Stimulated activated naive CD8-positive, alpha-beta T cell treated with anti-CD3 and anti-CD28 coated beads, Interleukin-15, Interleukin-2, amounts not matched to agents 100 ng/mL and 50 ng/mL, for 24 hours (primary cell): Measurements from ENCODE around the gene F3.
A peak's percentile ranks its signal among the peaks of the same experiment; 100 is the strongest.

Experiments
- H3K27ac Mint-ChIP-seq: one replicate; pipeline ENCODE4 v1.8.0; 2021; ENCODE audit warnings: mild to moderate bottlenecking, mixed read lengths
- H3K27me3 Mint-ChIP-seq: one replicate; pipeline ENCODE4 v1.8.0; 2021; ENCODE audit warnings: mixed read lengths
- H3K36me3 Mint-ChIP-seq: one replicate; pipeline ENCODE4 v1.8.0; 2021; ENCODE audit warnings: low read depth, mixed read lengths
- H3K4me1 Mint-ChIP-seq: one replicate; pipeline ENCODE4 v1.8.0; 2021; ENCODE audit warnings: low read depth, mixed read lengths
- H3K4me3 Mint-ChIP-seq: one replicate; pipeline ENCODE4 v1.8.0; 2021; ENCODE audit warnings: mild to moderate bottlenecking, mixed read lengths
- H3K9me3 Mint-ChIP-seq: one replicate; pipeline ENCODE4 v1.8.0; 2021; ENCODE audit warnings: mixed read lengths

The F3 gene

DNA sequence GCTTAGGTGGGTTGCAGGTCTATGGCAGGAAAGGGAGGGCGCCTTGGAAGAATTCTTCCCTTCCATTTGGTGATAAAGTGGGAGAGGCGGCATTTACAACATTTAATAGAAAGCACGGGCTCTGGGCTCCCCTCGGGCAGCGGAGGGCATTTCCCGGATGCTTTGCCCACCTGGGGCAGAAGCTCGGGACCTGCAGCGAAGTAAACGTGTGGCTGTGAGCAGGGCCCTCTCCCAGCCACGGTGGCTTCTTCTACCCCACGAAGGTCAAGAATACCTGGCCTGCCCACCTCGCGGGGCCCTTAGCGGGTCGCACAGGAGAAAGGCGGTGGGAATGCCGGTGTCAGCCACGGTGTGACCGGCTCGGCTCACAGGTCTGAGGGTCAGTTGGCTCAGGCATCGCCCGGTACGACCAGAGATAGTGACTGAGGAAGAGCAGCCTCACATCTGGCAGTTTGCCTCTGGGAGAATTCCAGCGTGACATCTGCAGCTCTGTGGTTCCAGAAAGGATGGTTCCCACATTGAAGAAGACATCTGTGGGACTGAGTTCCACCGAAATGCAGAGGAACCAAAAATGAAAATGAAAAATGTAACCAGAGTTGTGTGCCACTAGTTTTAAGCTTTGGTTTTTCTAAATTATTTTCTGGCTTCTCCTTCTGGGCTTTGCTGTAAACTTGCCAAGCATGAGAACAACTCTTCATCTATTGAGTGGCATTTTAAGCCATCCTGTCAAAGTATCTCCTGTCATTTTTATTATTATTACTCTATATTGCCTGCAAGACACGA is 720 bp upstream of the F3 start:
- Mint-ChIP-seq H3K36me3 (no peaks in the 10 kb centered on the region), H3K4me3 (peak overlapping the region; percentile 83), H3K27ac (peak overlapping the region; percentile 55), H3K4me1 (peaks cover 14% of the 10 kb centered on the region), H3K9me3 (no peaks in the 10 kb centered on the region), H3K27me3 (peaks cover 82% of the 10 kb centered on the region)

DNA sequence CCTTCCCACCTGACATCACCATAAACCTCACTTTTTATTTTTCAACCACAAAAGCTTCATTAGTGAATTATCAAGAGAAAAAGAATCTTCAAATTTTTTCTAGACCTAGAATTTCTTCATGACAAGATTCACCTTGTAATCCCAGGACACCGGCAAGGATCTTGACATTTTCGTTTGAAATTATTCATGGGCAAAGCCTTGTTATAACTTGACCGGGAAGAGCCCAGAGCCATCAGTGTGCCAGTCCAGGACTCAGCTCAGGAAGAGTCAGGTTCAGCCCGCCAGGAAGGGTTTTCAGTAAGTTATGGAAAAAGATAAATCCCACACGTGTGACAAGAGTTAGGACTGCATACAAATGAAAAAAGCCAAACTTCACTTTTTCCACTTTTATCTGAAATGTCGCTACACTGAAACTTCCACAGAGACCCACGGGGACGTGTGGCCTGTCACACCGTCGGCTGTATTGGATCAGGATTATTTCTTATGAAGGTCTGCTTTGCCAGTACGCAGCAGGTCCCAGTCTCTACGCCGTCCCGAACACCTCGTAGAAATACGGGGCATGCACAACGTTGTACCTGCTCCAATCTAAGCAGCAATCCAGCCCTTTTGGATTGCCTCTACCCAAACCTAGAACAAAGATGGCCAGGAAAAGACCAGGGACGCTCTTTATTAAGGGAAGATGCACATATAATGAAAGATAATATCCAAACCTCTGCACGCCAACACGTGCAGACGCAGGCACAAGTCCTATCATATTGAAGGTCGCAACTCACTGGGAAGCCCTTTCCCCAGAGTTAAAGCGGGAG is 916 bp downstream of the F3 start:
- peaks cover 14% of the 10 kb centered on the region for H3K4me1 Mint-ChIP-seq
- no peak overlapping the region for H3K27ac Mint-ChIP-seq
- H3K36me3 Mint-ChIP-seq = no peaks in the 10 kb centered on the region
- peak overlapping the region; percentile 65 for H3K4me3 Mint-ChIP-seq
- H3K9me3 Mint-ChIP-seq = no peaks in the 10 kb centered on the region
- H3K27me3 Mint-ChIP-seq = peaks cover 71% of the 10 kb centered on the region

DNA sequence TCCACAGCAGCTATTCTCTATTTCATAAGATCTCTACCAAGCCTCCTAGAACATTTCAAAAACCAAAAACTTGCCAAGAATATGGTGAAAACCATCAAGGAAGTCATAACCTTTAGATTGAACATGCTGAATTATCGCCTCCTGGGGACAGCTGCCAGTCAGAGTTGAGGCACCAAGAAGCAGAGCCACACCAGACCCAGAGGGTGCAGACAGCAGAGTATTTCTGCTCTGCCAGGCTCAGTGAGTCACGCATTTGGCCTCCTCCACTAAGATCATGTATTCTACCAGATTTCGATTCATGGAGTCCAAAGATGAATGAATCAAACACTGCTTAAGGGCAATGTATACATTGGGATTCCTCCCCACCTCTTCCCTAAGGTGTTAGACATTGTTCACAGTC is 2.1 kb downstream of the F3 start:
- H3K27ac Mint-ChIP-seq = no peak overlapping the region
- no peaks in the 10 kb centered on the region for H3K36me3 Mint-ChIP-seq
- H3K4me3 Mint-ChIP-seq = no peak overlapping the region
- H3K27me3 Mint-ChIP-seq = peaks cover 67% of the 10 kb centered on the region
- no peaks in the 10 kb centered on the region for H3K9me3 Mint-ChIP-seq
- peaks cover 14% of the 10 kb centered on the region for H3K4me1 Mint-ChIP-seq

DNA sequence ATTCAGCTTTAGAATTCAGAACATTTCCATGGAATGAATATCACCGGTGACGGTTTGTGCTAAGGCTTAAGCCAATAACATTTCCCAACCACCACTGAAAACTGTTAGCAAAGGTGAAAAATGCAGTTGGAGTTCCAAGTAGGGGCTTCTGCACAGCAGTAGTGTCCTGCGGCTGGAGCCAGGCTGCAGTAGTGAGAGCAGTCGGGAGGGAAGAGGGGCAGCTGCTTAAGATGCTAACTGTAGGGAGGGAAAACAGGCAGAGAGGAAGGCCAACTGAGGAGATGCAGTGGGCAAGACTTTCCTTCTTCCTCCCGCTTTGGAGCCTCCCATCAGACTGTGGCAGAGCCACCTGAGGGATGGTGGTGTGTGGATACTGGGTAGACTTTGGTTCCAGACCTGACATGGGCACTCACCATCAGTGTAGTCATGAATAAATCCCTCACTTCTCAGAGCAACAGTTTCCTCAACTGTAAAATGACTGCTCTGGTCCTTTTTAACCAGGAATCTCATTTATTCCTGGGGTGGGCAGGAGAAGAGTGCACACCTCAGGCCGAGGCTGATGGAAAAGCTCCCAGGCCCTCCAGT is 3.2 kb downstream of the F3 start:
- Mint-ChIP-seq H3K27me3 (peaks cover 56% of the 10 kb centered on the region), H3K27ac (no peak overlapping the region), H3K4me1 (peaks cover 14% of the 10 kb centered on the region), H3K9me3 (no peaks in the 10 kb centered on the region), H3K4me3 (no peak overlapping the region), H3K36me3 (no peaks in the 10 kb centered on the region)

DNA sequence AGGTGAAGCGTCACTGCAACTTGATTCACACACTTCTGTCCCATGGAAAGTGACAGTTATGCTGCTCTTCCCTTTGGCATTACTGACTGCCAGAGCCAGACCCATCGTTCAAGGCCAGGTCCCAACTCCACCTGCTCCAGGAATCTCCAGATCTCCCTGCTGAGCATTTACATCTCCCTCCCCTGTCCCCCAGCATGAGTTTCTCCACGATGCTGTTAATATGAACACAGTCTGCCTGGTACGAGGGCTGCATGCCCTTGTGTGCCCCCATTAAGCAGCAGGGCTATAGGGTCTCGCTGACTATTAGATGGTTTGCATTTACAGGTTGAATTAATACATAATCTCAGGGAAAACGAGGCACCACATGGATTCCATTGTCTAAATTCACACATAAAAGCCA is 4.3 kb downstream of the F3 start:
- Mint-ChIP-seq H3K36me3 (no peaks in the 10 kb centered on the region), H3K27ac (no peak overlapping the region), H3K4me1 (peaks cover 5% of the 10 kb centered on the region), H3K27me3 (peaks cover 46% of the 10 kb centered on the region), H3K4me3 (no peak overlapping the region), H3K9me3 (no peaks in the 10 kb centered on the region)

DNA sequence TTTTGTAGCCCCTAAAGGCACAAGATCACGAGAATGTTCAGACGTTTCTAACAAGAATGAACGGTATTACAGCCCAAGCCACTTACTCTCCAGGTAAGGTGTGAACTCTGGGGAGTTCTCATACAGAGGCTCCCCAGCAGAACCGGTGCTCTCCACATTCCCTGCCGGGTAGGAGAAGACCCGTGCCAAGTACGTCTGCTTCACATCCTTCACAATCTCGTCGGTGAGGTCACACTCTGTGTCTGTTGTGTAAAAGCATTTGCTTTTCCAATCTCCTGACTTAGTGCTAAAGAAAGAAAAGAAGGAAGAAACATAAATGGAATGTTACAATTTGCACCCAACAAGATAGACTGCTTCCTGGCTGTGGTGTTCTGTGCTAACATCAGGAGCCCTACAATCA is 5.7 kb downstream of the F3 start:
- Mint-ChIP-seq H3K4me1 (no peaks in the 10 kb centered on the region), H3K36me3 (no peaks in the 10 kb centered on the region), H3K9me3 (no peaks in the 10 kb centered on the region), H3K27me3 (peaks cover 38% of the 10 kb centered on the region), H3K4me3 (no peak overlapping the region), H3K27ac (no peak overlapping the region)

DNA sequence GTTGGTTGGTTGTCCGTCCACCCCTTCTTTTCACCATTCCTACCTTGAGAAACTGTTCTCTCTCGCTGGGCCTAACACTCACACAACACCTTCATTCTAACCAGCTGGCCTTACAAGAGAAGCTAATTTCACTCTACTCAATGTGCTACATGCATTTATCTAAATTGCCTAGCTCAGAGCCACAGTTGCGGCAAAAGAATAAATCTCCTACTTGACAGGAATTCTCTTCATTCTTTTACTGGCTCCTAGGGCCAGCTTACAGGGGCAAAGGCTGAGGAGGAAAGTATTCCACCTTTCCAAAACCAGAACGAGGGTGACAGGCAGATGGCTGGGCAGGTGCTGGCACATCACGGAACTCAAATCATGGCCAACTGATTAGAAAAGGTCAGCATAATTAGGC is 6.5 kb downstream of the F3 start:
- Mint-ChIP-seq H3K4me1 (no peaks in the 10 kb centered on the region), H3K27me3 (peaks cover 30% of the 10 kb centered on the region), H3K9me3 (no peaks in the 10 kb centered on the region), H3K36me3 (no peaks in the 10 kb centered on the region), H3K4me3 (no peak overlapping the region), H3K27ac (no peak overlapping the region)

DNA sequence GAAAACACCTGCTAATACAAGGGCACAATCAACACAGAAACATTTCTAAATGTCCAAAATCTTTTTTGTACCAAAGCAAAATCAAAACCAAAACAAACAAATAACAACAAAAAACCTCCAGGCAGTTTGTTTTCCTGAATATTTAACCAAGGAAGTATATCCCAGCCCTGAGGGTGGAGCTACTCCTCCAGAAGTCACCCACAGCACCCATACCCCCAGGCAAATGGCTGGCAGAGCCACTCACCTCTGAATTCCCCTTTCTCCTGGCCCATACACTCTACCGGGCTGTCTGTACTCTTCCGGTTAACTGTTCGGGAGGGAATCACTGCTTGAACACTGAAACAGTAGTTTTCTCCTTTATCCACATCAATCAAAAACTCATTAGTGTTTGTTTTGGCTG is 9.5 kb downstream of the F3 start:
- peaks cover 4% of the 10 kb centered on the region for H3K27me3 Mint-ChIP-seq
- no peaks in the 10 kb centered on the region for H3K36me3 Mint-ChIP-seq
- H3K9me3 Mint-ChIP-seq = no peaks in the 10 kb centered on the region
- H3K4me3 Mint-ChIP-seq = no peak overlapping the region
- H3K4me1 Mint-ChIP-seq = no peaks in the 10 kb centered on the region
- no peak overlapping the region for H3K27ac Mint-ChIP-seq

DNA sequence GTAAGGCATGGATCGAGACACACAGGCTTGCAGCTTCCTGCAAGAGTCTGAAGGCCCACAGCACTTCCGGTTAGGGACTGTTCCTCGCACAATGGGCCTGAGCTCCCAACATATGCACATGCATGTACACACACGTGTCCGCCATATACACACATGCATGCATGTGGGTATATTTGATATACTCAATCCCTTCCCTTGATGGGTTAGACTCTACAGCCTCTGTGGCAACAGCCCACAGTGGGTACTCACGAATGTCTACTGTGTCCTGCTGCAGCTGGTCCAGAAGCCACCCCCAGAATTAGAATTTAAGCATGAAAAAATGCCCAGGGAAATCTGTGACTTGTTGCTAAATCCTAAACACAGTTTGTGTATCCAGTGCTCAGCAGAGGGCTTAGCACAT is 9.9 kb downstream of the F3 start:
- Mint-ChIP-seq H3K4me1 (no peaks in the 10 kb centered on the region), H3K27ac (no peak overlapping the region), H3K27me3 (peaks cover 4% of the 10 kb centered on the region), H3K36me3 (no peaks in the 10 kb centered on the region), H3K4me3 (no peak overlapping the region), H3K9me3 (no peaks in the 10 kb centered on the region)

DNA sequence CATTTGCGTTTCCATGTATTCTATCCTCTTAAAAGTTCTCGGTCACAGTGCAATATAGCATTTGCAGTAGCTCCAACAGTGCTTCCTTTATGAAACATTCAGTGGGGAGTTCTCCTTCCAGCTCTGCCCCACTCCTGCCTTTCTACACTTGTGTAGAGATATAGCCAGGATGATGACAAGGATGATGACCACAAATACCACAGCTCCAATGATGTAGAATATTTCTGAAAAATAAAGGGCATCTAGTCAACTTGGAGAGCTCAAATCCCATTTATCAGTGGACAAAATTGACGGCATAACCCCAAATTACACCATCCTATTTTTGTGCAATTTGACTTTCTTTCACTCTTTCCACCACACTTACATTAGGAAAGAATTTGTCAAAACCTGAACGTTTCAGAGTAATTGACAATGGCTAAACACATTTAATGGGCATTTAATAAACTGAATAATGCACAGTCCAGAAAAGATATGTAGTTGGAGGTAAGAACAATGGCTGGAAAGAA is 11.1 kb downstream of the F3 start:
- no peaks in the 10 kb centered on the region for H3K36me3 Mint-ChIP-seq
- no peak overlapping the region for H3K27ac Mint-ChIP-seq
- H3K9me3 Mint-ChIP-seq = no peaks in the 10 kb centered on the region

DNA sequence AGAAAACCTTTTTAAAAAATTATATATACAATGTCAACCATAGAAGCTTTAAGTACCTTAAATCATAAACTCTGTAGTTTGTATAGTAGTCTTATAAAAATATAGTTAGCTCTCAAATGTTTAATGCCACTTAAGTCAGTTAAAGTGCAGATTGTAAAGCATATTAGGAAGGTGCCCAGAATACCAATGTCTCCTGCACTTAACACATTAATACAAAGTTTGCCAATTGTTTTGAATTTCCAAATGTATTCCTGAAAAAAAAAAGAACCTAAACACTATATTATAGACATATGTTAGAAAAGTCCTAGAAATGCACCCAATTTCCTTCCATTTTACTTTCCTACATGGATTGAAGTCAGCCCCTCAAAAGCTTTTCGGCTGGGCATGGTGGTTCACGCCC is 12.1 kb downstream of the F3 start:
- H3K27me3 Mint-ChIP-seq = no peaks in the 10 kb centered on the region
- no peak overlapping the region for H3K4me3 Mint-ChIP-seq
- no peaks in the 10 kb centered on the region for H3K4me1 Mint-ChIP-seq
- H3K36me3 Mint-ChIP-seq = no peaks in the 10 kb centered on the region
- no peaks in the 10 kb centered on the region for H3K9me3 Mint-ChIP-seq
- H3K27ac Mint-ChIP-seq = no peak overlapping the region

More for the DNA sequence above, 11.1 kb downstream of the F3 start:
- Mint-ChIP-seq H3K4me3 (no peak overlapping the region), H3K27me3 (peaks cover 4% of the 10 kb centered on the region), H3K4me1 (no peaks in the 10 kb centered on the region)

DNA sequence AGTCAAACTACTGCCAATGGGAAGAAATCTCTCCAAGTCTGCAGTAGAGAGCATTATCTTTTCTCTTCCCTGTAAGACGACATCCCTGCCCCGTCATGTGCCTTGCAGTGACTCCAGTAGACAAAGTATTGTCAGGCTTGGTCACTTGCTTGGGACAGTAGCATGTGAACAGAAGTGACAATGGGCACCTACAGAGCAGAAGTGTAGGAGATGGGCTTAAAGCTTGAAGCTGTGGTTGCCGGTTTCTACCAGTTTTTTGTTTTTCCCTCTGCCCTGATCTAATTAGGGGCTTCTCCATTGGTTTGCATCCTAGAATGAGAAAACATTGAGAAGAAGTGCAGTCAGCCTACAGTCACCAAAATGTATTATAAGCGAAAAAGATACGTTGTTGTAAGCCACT is 12.7 kb downstream of the F3 start:
- no peaks in the 10 kb centered on the region for H3K4me1 Mint-ChIP-seq
- no peaks in the 10 kb centered on the region for H3K36me3 Mint-ChIP-seq
- H3K4me3 Mint-ChIP-seq = no peak overlapping the region
- no peak overlapping the region for H3K27ac Mint-ChIP-seq
- no peaks in the 10 kb centered on the region for H3K27me3 Mint-ChIP-seq
- no peaks in the 10 kb centered on the region for H3K9me3 Mint-ChIP-seq

DNA sequence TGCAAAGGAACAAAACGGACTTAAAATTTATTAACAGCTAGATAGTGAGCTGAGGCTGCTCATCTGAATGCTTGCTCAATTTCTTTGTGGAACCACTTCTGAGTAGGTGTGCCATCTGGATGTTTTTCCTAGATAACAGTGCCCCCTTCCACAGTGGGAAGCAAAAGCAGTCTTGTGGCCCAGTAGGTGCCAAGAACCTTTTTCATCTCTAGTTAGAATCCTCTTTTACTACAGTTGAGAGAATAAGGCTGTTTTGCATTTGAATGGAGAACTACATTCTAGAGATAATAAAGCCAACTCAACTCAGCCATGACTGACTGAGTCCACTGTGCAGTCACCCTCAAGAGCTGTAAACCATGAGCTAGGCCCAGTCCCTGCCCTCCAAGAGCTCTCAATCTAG is 13.3 kb downstream of the F3 start:
- Mint-ChIP-seq H3K27ac (no peak overlapping the region), H3K4me1 (no peaks in the 10 kb centered on the region), H3K9me3 (no peaks in the 10 kb centered on the region), H3K27me3 (no peaks in the 10 kb centered on the region), H3K36me3 (no peaks in the 10 kb centered on the region), H3K4me3 (no peak overlapping the region)

DNA sequence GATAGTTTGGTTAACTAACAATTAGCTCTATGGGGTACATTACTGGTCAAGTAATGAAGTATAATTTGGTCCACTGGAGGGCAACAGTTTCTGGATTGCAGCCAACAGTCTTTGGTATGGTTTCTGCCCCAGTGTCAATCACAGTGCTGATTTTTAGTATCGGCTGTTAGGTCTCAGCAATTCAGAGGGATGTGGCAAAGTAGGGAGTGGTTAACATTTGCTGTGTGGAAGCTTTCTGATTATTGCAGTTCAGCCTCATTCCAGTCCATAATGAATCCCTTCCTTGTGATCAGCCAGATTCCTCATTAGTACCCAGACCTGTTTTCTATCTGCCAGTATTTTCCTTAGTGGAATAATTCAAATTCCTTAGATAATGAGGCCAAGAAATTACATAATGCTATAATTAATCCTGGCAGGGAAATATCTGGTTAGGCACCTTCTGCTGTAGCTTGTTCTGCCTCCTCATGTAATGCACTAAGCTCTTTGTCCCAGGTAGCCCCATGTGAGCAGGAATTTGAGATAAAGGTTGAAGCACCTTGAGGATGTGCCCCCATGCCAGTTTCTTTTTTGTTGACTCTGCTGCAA is 14.0 kb downstream of the F3 start:
- H3K4me1 Mint-ChIP-seq = no peaks in the 10 kb centered on the region
- no peak overlapping the region for H3K4me3 Mint-ChIP-seq
- no peaks in the 10 kb centered on the region for H3K27me3 Mint-ChIP-seq
- H3K27ac Mint-ChIP-seq = no peak overlapping the region
- H3K9me3 Mint-ChIP-seq = no peaks in the 10 kb centered on the region
- H3K36me3 Mint-ChIP-seq = no peaks in the 10 kb centered on the region
